Activated naive CD4-positive, alpha-beta T cell treated with anti-CD3 and anti-CD28 coated beads, Interleukin-2, amount 50 U/mL, for 24 hours (primary cell): ENCODE results near the gene CA11.

ENCODE experiments used
- H3K27ac Mint-ChIP-seq: one replicate; pipeline ENCODE4 v1.8.0; 2021; ENCODE audit warnings: mild to moderate bottlenecking, mixed read lengths
- H3K27me3 Mint-ChIP-seq: one replicate; pipeline ENCODE4 v1.8.0; 2021; ENCODE audit warnings: mixed read lengths
- H3K36me3 Mint-ChIP-seq: one replicate; pipeline ENCODE4 v1.8.0; 2021; ENCODE audit warnings: mixed read lengths
- H3K4me1 Mint-ChIP-seq: one replicate; pipeline ENCODE4 v1.8.0; 2021; ENCODE audit warnings: mixed read lengths
- H3K4me3 Mint-ChIP-seq: one replicate; pipeline ENCODE4 v1.8.0; 2021; ENCODE audit warnings: mild to moderate bottlenecking, mixed read lengths
- H3K9me3 Mint-ChIP-seq: one replicate; pipeline ENCODE4 v1.8.0; 2021; ENCODE audit warnings: mixed read lengths

CA11 gene

DNA sequence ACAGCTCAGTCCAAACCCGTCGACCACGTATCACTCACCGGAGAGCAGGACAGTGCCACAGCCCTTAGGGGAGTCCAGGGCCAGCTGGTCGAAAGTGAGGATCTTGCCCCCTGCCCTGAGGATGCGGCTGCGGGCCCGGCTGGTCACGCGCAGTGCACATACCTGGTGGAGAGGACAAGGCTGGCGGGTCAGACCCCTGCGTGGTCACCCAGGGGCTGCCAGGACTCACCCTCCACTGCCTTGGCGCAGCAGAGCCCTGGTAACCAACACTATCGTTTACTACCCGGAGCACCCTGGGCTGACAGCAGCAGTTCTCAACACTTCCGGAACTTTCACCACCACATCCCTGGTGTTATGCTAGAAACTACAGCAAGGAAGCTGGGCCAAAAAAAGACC lies 29.9 kb downstream of the CA11 start:
- peak overlapping the region; percentile 79 for H3K27ac Mint-ChIP-seq
- H3K36me3 Mint-ChIP-seq = peaks cover 28% of the 10 kb centered on the region
- H3K4me1 Mint-ChIP-seq = peaks cover 28% of the 10 kb centered on the region
- peak overlapping the region; percentile 96 for H3K4me3 Mint-ChIP-seq
- H3K27me3 Mint-ChIP-seq = no peaks in the 10 kb centered on the region
- no peaks in the 10 kb centered on the region for H3K9me3 Mint-ChIP-seq

DNA sequence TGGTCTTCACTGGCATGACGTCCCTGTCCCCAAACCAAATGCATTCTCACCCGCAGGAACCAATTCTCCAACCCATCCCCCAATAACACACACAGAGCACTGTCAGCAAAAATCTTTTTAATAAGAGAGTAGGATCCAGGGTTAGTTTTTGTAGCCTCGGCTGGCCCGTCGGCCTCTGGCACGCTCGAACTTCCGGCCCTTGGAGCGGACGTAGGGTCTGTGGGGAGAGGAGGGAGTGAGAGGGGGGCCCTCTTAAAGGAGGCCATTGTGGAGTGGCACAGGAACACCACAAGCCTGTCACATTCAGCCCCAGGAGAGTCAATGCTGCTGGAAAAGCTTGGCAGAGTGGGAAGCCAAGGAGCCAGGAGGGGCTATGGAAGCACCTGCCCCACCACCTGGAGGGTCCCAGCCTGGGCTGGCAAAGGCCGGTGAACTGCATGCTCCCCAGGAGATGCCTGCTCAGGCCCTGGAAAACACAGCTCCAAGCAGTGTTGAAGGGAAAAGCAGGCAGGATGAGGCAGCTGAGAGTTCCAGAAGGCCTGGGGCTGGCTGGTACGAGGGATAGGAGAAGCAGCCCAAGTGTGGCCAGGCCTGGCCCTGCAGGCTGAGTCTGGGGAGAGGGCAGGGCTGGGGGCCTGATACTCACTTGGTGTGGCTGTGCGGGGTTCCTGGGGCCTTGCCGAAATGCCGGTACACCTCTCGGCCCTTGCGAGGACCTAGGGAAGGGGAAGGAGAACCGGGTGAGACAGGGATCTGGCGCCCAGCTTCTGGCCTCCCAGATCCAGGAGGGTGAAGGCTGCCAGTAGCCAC lies 30.6 kb downstream of the CA11 start:
- Mint-ChIP-seq H3K36me3 (peaks cover 28% of the 10 kb centered on the region), H3K4me1 (peaks cover 28% of the 10 kb centered on the region), H3K27ac (peak overlapping the region; percentile 72), H3K27me3 (no peaks in the 10 kb centered on the region), H3K4me3 (peak overlapping the region; percentile 96), H3K9me3 (no peaks in the 10 kb centered on the region)

DNA sequence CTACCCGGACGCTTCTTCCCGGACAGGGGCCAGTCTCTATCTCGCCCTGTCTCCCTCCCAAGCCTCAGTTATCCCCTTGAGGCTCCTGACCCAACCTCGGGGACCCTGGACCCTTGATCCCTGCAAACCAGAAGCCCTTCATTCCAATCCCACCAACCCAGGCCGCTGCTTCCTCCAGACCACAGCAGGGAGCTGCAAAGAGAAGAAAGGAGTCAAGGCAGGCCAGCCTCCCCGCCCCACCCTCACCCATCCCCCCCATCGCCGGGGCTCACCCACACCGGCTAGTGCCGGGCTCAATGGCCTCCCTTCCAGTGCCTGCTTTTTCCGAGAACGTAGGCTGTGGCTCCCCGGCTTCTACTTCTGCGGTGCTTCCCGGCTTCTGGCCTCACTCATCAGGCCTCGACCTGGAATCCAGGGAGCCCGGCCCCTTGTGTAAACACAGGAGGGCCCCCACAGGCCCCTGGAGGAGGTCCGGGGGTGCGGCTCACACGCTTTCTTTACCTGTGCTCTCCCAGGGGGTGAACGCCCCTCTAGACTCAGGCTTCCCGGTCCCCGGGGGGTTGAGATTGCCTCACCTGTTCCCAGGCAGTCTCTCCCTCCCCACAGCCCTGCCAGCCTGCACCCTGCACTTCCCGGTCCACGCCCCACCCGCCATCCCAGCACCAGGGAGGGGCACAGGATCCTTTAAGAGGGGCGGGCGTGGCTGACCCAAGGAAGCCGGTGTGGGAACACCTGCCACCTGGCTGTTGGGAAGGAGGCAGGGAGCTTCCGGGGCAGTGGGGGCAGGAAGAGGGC lies 31.4 kb downstream of the CA11 start, which contains the start of gene FAM83E:
Gene FAM83E, minus strand, starts transcription at position 641 of the 795 bp plus-strand sequence. CDS start 1,704 bp downstream, outside the sequence.
- Mint-ChIP-seq H3K27me3 (no peaks in the 10 kb centered on the region), H3K4me3 (peak within 1 kb of the TSS; percentile 96), H3K4me1 (peaks cover 21% of the 10 kb centered on the region), H3K9me3 (no peaks in the 10 kb centered on the region), H3K27ac (peak within 1 kb of the TSS; percentile 77), H3K36me3 (peaks cover 26% of the 10 kb centered on the region)

DNA sequence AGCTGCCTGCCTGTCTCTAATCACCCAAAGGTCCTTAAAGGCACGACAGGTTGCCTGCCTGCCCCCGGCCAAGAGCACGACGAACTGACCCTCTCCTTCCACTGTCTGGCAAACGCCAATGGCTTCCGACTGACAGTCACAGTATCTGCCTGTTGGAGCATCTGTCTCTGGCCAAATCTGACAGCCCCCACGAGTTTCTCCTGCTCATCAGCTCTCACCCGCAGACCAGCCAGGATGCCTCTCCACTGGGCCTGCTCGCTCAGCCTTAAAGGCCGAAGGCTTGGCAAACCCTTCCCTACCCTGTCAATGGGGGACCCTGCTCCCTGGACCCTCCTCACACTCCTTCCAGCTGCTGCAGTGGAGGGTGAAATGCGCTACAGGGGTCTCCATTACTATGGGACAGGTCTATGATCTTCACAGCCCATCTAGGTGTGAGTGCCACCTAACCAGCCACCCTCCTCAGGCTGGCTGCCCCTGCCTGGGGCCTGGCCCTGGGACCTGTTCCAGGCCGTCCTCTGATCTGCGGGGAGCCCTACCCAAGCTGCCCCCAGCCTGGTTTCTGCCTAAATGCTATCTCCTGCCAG lies 32.0 kb downstream of the CA11 start:
- peaks cover 19% of the 10 kb centered on the region for H3K4me1 Mint-ChIP-seq
- H3K9me3 Mint-ChIP-seq = no peaks in the 10 kb centered on the region
- no peak overlapping the region for H3K4me3 Mint-ChIP-seq
- H3K27me3 Mint-ChIP-seq = no peaks in the 10 kb centered on the region
- peaks cover 24% of the 10 kb centered on the region for H3K36me3 Mint-ChIP-seq
- H3K27ac Mint-ChIP-seq = peak overlapping the region; percentile 77

DNA sequence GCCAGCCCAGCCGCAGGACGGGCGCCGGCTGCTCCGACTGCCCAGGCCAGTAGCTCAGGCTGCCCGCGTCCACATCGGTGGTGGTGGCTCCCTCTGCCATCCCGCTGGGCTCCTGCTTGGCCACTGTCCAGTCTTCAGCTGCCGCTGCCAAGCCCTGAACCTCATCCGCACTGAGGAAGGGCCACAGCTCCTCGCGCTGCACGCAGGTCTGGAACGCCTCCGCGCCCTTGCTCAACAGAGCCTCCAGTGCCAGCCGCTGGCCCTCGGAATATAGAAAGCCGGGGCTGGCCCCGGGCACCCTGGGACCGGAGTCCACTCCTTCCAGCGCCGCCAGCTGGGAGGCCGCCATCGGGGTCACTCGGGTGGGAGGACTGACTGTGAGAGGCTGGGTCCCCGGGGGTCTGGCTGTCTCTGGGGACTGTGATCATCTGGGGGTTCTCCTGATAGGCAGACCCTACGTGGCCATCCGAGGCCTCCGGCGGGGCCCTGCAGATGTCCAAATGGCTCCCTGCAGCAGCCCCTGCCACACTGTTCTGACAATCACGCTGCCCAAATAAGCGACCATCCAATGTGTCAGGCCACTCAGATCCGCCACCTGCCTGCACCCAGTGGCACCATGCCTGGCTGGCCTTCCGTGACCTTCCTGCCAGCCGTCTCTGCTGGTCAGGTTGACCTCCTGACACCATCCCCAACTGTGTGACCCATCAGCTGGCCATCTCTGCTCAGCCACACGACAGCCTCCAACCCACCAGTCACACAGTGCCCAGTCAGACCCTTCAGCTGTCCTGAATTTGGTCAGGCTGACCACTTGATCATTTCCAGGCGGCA lies 32.7 kb downstream of the CA11 start:
- Mint-ChIP-seq H3K4me1 (peaks cover 22% of the 10 kb centered on the region), H3K9me3 (no peaks in the 10 kb centered on the region), H3K27ac (peak overlapping the region; percentile 15), H3K27me3 (no peaks in the 10 kb centered on the region), H3K4me3 (no peak overlapping the region), H3K36me3 (peaks cover 19% of the 10 kb centered on the region)

DNA sequence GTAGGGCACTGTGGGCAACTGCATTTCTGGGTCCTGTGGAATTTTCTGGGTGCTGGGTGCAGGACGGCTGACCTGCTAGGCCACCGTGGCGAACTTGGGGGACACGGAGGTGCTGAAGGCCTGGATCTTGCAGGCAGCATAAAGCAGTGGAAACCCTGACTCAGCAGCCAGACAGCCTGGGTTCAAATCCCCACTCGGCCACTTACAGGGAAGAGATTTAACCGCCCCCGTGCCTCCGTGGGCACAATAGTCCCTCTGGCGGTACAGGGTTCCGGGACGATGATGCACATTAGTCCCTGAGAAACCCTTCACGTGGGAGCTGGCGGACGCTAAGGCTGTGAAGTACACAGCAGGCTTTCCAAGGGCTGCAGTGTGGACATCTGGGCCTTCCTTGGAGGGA lies 34.1 kb downstream of the CA11 start:
- peaks cover 9% of the 10 kb centered on the region for H3K36me3 Mint-ChIP-seq
- H3K4me1 Mint-ChIP-seq = peaks cover 16% of the 10 kb centered on the region
- H3K9me3 Mint-ChIP-seq = no peaks in the 10 kb centered on the region
- peak overlapping the region; percentile 65 for H3K27ac Mint-ChIP-seq
- no peak overlapping the region for H3K4me3 Mint-ChIP-seq
- H3K27me3 Mint-ChIP-seq = no peaks in the 10 kb centered on the region

DNA sequence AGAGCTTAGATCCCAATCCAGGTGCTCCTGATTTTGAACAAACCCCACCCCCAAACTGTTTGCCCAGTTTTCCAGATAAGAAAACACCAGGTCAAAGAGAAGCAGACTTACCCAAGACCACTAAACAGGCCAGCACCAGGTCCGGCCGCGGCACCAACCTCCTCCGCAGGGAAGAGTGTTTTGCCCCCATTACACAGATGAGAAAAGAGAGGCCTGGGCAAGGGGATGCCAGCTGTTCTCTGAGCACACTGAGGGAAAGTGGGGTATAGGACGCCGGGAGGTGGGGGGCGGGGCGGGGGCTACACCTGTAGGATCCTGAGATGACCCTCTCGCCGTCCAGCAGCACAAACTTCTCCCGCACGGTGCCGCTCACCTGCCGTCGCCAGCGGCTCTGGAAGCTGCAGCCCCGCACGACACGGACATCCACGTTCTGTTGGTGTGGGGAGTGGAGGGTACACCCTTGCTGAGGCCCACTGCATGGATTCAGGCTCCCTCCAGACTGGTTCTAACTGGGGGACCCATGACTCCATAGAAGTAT lies 36.3 kb downstream of the CA11 start:
- H3K36me3 Mint-ChIP-seq = no peaks in the 10 kb centered on the region
- no peaks in the 10 kb centered on the region for H3K27me3 Mint-ChIP-seq
- H3K9me3 Mint-ChIP-seq = no peaks in the 10 kb centered on the region
- H3K4me1 Mint-ChIP-seq = peaks cover 10% of the 10 kb centered on the region
- no peak overlapping the region for H3K27ac Mint-ChIP-seq
- H3K4me3 Mint-ChIP-seq = no peak overlapping the region

DNA sequence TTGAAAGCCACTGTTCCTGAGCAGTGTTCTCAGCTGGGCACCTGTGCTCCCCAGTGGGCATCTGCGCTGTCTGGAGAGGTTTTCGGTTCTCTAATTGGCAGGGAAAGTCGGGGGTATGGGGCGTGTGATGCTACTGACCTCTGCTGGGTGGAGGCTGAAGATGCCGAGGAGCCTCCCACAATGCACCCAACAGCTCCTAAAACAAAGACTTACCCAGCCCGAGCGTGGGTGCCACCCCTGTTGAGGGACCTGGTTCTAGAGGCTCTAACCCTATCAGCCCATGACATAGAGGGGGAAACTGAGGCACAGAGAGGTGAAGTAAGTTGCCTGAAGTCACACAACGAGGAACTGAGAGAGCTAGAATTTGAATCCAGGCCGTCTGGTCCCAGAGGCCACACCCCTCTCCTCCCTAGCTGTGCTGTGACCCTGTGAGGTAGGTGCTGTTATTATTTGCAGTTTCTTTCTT lies 37.2 kb downstream of the CA11 start:
- Mint-ChIP-seq H3K4me3 (no peak overlapping the region), H3K36me3 (no peaks in the 10 kb centered on the region), H3K27ac (no peak overlapping the region)

DNA sequence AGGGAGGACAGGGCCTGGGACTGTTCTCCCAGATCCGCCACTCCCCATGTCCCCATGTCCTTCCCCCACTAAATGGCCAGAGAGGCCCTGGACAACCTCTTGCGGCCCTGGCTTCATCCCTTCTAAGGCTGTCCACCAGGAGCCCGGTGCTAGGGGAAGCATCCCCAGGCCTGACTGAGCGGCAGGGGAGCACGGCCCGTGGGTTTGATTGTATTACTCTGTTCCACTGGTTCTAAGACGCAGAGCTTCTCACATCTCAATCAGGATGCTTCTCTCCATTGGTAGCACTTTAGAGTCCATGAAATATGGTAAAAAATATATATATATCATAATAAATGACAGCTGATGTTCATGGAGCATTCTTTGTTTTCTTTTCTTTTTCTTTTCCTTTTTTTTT lies 38.6 kb downstream of the CA11 start:
- Mint-ChIP-seq H3K27me3 (no peaks in the 10 kb centered on the region), H3K36me3 (no peaks in the 10 kb centered on the region), H3K27ac (no peak overlapping the region), H3K9me3 (no peaks in the 10 kb centered on the region), H3K4me1 (peaks cover 4% of the 10 kb centered on the region), H3K4me3 (no peak overlapping the region)

More for the DNA sequence above, 37.2 kb downstream of the CA11 start:
- Mint-ChIP-seq H3K4me1 (peaks cover 6% of the 10 kb centered on the region), H3K9me3 (no peaks in the 10 kb centered on the region), H3K27me3 (no peaks in the 10 kb centered on the region)

DNA sequence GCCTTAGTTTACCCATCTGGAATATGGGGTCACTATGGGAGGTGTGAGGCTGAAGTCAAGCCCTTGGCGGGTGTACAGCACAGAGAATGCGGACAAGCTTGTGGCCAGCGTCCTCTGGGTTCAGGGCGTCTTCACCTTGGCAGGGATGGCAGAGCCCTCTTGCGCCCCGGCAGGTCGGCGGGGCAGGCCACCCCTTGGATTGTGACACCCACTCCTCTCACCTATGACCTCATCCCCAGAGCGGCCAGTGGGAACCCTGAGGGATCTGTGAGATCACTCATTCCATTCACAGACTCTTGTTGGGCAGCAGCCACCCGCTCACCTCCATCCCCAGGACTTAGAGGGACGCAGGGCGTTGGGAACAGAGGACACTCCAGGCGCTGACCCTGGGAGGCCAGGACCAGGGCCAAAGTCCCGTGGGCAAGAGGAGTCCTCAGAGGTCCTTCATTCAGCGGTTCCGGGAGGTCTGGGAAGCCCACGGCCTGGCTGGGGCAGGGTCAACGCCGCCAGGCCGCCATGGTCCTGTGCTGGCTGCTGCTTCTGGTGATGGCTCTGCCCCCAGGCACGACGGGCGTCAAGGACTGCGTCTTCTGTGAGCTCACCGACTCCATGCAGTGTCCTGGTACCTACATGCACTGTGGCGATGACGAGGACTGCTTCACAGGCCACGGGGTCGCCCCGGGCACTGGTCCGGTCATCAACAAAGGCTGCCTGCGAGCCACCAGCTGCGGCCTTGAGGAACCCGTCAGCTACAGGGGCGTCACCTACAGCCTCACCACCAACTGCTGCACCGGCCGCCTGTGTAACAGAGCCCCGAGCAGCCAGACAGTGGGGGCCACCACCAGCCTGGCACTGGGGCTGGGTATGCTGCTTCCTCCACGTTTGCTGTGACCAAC lies 39.3 kb downstream of the CA11 start, which contains the start of gene SPACA4:
Gene SPACA4, plus strand, starts transcription at position 280 of the 896 bp plus-strand sequence. Its CDS starts 237 bp downstream, at position 517.
- H3K27me3 Mint-ChIP-seq = no peaks in the 10 kb centered on the region
- no peak within 1 kb of the TSS for H3K27ac Mint-ChIP-seq
- H3K4me3 Mint-ChIP-seq = no peak within 1 kb of the TSS
- H3K9me3 Mint-ChIP-seq = no peaks in the 10 kb centered on the region
- H3K36me3 Mint-ChIP-seq = no peaks in the 10 kb centered on the region
- H3K4me1 Mint-ChIP-seq = peaks cover 4% of the 10 kb centered on the region

DNA sequence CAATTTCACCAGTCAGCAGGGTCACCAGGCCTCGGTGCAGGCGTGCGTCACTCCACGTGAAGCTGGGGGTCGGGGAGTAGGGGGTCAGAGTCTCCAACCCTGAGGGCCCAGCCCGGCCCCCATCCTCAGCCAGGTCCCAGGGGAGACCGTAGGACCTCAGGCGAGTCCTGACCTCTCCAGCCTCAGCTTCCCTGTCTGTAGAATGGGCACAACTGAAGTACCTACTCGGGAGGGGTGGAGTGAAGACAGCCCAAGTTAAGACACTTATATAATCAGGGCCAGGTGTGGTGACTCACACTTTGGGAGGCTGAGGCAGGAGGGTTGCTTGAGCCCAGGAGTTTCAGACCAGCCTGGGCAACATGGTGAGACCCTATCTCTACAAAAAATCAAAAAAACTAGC lies 42.1 kb downstream of the CA11 start:
- Mint-ChIP-seq H3K4me1 (peaks cover 2% of the 10 kb centered on the region), H3K27ac (no peak overlapping the region), H3K9me3 (no peaks in the 10 kb centered on the region), H3K27me3 (no peaks in the 10 kb centered on the region), H3K4me3 (no peak overlapping the region), H3K36me3 (no peaks in the 10 kb centered on the region)

DNA sequence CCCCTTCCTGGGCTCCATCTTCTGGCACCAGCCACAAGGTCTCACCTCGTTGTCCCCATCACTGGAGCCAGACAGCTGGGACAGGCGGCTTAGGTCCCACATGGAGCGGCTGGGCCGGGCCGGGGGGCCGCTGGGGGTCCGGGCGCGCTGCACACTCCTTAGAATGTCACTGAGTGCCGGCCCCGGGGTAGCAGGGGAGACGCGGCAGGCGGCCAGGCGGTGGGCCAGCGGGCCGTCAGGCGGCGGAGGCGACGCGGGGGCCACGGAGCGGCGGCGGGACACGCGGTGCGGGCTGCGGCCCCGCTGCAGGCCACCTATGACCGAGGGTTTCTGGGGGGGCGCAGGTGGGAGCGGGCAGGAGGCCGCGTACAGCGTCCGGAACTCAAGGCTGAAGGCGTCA lies 42.5 kb downstream of the CA11 start:
- no peaks in the 10 kb centered on the region for H3K9me3 Mint-ChIP-seq
- no peaks in the 10 kb centered on the region for H3K27me3 Mint-ChIP-seq
- H3K27ac Mint-ChIP-seq = no peak overlapping the region
- H3K4me3 Mint-ChIP-seq = no peak overlapping the region
- no peaks in the 10 kb centered on the region for H3K36me3 Mint-ChIP-seq
- no peaks in the 10 kb centered on the region for H3K4me1 Mint-ChIP-seq

DNA sequence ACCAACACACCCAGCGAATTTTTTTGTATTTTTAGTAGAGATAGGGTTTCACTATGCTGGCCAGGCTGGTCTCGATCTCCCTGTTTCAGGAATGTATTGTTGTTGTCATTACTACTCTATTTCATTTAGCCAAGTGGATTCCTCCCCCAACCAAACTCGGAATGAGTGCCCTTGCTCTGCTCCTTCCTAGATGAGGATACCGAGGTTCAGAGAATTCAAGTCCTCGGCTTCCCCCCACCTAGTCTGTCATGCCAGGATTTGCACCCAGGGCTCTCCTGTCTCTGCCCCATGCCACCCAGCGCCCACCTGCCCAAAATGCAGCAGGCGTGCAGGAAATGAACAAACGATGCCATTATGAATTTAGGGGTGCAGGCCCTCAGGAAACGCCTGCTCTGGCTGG lies 43.0 kb downstream of the CA11 start:
- Mint-ChIP-seq H3K4me1 (no peaks in the 10 kb centered on the region), H3K9me3 (no peaks in the 10 kb centered on the region), H3K27me3 (no peaks in the 10 kb centered on the region), H3K27ac (no peak overlapping the region), H3K36me3 (no peaks in the 10 kb centered on the region), H3K4me3 (no peak overlapping the region)
